Suppressor macrophage treated with lipopolysaccharide for 4 hours (primary cell): ENCODE measurements around the gene SHC1.

Experiments
- DNase-seq: peaks from one replicate; pipeline ENCODE4 v3.0.0-alpha.2; 2020

The SHC1 gene

DNA sequence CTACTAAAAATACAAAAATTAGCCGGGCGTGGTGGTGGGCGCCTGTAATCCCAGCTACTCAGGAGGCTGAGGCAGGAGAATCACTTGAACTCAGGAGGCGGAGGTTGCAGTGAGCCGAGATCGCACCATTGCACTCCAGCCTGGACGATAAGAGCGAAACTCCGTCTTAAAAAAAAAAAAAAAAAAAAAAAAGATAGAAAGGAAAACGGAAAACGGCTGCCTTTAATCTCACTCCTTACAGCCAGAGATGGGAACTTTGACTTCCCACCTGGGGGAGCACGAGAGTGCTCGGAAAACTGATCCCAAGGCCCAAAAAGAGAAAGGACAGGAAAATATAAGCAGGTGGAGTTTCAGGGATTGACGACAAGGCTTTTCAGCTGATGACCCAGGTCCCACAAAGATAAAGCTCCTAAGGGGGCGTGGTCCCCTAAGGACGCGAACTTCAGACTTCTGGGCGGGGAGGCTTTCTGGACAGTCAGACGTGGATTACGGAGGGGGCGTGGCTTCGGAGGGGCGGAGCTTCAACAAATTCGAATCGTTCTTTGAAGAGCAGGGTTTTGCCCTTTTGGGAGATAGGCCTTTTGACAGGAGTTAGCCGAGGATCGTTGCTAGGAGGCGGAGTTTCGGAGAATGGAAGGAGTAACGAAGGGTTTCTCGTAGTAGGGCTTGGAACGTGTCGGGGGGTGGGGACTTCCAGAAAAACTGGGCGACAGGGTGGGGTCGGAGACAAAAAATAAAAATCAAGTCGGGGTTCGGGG, 3.0 kb upstream of the SHC1 start:
- DNase-seq = peak; percentile 98

DNA sequence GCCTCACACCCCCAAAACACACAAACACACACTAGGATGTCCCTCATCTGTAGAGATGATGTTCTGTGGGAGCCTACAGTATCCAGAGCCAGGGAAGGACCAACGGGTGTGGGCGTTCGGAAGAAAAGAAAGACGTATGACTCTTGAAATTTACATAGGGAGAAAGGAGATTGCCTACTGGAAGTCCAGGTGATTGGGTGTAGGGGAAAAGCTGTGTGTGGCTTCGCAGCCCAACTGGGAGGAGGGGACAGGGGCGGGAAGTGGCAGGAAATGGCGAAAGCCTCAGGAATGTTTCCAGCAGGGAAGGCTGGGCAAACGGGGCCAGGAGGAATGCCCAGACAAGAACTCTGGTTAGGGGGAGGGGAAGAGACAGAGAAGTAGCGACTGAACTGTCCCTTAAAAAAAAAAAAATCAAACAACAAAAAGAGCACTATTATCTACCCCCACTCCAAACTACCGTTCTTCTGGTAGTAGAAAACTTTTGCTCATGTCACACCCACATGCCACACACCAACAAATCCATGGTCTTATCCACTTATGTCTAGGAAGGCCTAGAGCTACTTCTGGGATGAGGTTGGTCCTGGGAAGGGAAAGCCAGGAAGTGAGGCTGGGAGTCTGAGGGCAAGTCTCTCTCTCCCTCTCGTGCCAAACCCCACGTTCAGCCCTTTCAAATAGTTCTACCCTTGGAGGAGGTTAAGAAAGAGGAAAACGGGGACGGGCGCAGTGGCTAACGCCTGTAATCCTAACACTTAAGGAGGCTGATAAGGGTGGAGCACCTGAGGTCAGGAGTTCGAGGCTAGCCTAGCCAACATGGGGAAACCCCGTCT, 2.2 kb upstream of the SHC1 start:
- no peak for DNase-seq

DNA sequence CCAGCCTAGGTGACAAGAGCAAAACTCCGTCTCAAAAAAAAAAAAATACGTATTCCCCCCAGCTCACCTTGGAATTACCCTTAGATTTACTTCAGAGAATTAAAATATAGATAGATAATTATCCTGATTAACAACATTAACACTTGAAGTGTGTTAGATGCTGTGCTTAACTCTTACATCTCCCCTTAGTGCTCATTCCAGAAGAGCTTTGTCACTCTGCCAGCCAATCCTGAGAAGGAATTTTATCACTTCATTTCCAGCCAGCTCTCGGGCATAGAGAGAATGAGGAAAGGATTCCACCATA, 1.6 kb upstream of the SHC1 start:
- DNase-seq = no peak

- DNase-seq = peak; percentile 35
Measured at GRCh38 chr1:154971341-154971998, 923 bp upstream of the SHC1 start.

GRCh38 chr1:154969860-154970452, 591 bp downstream of the SHC1 start:
- no peak for DNase-seq

GRCh38 chr1:154969246-154969645, 1.3 kb downstream of the SHC1 start:
- no peak for DNase-seq

GRCh38 chr1:154968731-154969130, 1.8 kb downstream of the SHC1 start:
- DNase-seq = no peak

DNA sequence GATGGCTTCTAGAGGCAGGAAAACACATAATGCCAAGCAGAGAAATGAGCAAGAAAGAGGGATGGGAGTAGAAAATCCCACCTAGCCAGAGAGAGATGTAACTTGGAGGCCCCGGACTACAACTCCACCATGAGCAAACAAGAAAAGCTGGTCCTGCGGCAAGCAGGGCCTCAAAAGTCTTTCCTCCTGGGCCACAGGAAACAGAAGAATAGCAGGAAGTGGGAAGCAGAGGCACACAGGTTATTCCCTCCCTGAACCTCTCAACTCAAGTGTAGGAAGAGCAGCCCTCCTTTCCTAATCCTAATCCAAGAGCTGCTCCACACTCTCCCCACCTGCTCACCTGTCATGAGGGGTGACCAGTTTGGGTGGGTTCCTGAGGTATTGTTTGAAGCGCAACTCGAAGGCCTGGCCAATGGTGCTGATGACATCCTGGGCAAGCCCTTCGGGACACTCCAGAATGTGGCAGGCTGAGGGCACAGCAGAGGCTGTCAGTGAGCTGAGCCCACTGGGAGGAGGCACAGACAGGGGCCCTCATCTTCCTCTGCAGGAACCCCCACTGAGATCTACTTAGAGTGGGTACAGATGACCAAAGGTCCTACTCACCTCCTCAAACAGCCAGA, 3.1 kb downstream of the SHC1 start:
- no peak for DNase-seq

GRCh38 chr1:154966111-154966510, 4.4 kb downstream of the SHC1 start:
- DNase-seq = no peak

GRCh38 chr1:154964359-154964758, 6.2 kb downstream of the SHC1 start:
- DNase-seq = no peak

DNA sequence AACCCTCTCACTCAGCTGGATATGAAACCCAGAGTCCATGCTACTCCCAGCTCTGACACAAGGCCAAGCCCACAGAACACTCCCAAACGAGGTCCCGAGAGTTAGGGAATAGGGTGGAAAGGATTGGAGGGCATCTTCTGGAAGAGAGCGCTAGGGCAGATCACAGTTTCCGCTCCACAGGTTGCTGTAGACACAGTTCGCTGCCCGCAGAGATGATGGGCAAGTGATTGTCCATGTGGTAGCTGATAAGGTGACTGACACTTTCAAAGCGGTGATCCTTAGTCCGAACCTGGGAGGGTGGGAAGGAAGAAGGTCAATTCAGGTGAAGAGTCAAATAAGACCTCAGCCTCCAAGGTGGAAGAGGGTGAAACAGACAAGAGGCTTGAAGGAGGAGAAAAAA, 6.9 kb downstream of the SHC1 start:
- DNase-seq = no peak

DNA sequence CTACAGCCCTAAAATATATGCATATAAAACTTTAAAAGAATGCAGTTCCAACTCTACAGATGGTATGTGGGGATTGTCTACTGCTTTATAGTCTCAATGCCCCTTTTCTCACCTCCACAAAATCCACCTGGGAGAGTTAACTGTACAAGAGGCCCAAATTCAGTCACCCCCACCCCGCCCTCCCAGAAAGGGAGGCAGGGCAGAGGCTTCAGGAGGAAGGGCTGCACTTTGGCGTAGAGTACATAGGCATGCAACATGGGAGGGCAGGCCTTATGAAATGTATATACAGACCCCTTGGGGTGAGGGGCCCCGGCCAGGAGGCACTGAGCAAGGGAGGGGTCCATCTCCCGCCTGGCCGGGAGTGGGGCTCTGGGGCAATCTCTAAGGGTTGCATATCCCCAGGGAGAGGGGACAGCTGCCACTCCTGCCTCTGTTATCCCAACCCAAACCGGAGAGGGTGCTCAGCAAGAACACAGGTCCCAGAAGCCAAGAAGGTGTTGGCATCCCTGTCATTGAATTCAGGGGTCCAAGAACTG, 7.7 kb downstream of the SHC1 start:
- DNase-seq = no peak

GRCh38 chr1:154962156-154962749, 8.3 kb downstream of the SHC1 start:
- no peak for DNase-seq

DNA sequence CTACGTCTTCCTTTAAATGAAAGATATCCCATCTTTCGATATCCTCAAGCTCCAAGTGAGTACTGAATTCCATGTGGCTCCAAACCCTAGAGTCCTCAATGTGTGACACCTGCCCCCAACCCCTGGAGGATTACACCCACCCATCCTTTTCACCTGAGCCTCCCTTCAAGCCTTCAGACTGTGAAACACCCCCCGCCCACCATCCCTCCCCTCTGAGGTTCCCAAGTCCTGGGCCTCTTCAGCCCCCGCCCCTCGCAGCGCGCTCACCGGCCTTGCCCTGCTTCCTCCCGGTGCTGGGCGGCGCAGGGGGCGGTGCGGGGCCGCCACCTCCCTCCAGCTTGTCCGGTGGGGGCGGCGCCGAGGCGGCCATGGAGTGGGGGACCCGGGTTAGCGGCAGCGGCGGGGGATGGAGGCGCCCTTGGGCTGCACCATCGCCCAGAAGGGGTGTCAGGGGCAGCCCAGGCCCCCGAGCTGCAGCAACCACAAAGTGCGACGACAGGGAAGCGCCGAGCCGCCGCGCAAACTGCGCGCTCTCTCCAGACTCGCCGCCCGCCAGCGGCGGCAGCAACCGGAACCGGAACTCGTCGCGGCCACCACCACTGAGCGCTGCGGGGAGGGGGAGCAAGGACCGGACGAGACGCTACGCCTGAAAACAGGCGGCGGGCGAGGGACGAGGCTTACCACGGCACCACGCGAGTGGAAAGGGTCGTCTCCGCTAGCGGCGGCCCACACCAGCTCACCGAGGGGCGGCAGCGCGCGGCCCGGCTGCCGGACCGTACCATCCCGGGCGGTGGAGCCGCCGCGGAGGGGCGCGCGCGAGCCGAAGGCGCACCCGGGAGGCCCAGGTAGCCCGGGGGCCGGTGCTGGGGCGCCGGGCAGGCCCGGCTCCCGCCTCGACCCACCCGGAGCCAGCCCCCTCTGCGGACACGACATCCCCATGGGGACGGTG, 9.1 kb downstream of the SHC1 start, which contains the start of gene PYGO2:
PYGO2 (minus strand) TSS at position 576 of the 949 bp plus-strand sequence; CDS start at position 370, 206 bp downstream.
- peak; percentile 82 for DNase-seq

DNA sequence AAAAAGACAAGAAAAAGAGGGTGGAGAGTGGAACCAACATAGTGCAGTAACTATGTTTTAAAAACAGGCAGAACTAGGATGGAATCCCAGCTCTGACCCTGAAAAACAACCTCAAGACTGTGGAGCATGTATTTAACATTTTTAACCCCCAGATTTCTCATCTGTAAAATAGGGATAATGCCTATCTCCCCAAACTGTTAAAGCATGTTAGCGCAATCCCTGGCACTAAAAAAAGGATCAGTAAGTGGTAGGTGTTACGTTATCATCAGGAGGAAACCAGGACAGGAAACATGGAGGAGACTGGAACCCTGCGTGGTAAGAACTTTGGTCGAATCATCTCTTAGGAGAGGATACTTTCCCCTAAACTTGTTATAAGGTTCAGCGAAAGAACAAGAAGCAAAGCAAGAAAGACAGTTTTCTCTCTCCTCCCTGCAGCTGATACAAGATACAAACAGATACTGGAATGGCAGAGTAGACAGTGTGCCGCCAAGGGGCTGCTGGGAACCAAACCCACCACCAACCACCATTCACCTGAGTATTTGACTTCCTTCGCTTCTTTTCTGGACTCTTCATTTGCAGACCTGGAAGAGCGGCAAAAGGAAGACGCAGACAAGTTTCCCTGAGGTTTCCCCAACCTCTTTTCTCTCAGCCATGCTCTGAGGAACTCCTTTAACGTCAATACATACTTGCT, 10.0 kb downstream of the SHC1 start:
- DNase-seq = no peak

DNA sequence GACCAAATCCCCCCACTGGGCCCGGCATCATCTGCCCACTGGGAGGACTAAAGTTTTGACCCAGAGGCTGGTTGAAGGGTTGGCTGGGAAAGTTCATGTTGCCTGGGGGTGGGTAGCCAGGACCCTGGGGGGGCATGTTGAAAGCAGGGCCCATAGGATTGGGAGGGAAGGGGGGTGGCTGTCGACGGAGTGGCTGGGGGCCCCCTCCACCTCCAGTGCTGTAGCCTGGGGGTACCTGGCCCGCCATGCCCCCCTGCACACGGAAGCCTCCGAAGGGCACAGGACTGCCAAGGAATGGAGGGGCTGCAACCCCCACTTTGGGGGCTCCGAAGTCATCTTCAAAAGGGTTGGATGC, 11.1 kb downstream of the SHC1 start:
- DNase-seq = no peak

DNA sequence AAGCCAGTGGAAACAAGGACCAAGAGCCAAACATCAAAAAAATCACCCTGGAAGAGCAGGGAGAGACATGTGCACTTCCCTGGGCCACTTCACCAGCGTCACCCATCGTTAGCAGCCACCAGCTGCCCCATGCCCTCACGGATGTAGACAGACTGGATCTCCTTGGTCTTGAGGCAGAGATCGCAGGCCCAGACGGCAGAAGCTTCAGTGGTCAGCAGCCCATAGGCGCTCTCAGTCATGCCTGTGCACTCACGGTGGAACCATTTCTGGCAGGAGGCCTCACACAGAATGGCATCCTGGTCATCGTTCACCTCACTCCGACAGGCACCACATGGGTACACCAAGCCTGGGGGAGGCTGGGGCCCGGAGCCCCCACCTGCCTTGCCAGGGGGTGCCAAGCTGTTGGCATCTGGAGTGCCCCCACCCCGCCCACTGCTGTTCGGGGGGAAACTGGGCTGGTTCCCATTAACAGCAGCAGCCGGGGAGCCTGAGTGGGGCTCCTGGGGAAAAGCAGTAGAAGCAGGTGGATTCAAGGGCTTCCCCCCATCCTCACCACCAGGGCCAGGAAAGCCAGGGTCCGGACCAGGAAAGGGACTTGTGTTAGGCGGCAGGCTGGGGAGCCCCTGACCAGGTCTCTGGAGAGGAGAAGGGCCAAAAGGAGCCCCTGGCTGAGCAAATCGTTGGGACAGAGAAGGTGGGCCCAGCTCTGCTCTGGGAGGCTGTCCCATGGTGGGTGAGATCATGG, 11.7 kb downstream of the SHC1 start:
- DNase-seq = no peak

- DNase-seq = no peak
Measured at GRCh38 chr1:154958036-154958435, 12.5 kb downstream of the SHC1 start.

- DNase-seq = no peak
Measured at GRCh38 chr1:154957091-154957657, 13.4 kb downstream of the SHC1 start.
